Kidney (tissue), 14 donors: ENCODE results near the gene MEGF8. TPM values are rescaled to one million over a fixed set of nuclear protein-coding genes. Genes with fewer than 3 reads are reported as not detected.

Experiments used
- DNase-seq, 5 donors: peaks; one replicate each; pipeline ENCODE4 v3.0.0-alpha.2; 2013 to 2020
- FAIRE-seq: peaks from 2 replicates; lab custom pipeline; 2012; peaks lifted over from hg19 to GRCh38; lab: Jason Lieb, UNC
- H3K27ac ChIP-seq, 2 donors: one replicate each; pipeline ENCODE4 v1.7.0; 2013; ENCODE audit warnings: low read depth in 2 of 2, low read length in 2 of 2, inconsistent platforms in 1 of 2
- H3K27me3 ChIP-seq: one replicate; pipeline ENCODE4 v1.7.1; 2013; ENCODE audit warnings: low read length, inconsistent platforms; ENCODE audit not compliant: control insufficient read depth, insufficient read depth
- H3K36me3 ChIP-seq, 3 donors: one replicate each; pipeline versions ENCODE4 v1.7.0 to v1.7.1; 2013; ENCODE audit warnings: low read length in 3 of 3, control low read depth in 1 of 3, inconsistent platforms in 1 of 3; ENCODE audit not compliant: insufficient read depth in 3 of 3, control insufficient read depth in 2 of 3
- H3K4me1 ChIP-seq, 3 donors: one replicate each; pipeline versions ENCODE4 v1.7.0 to v1.7.1; 2013; ENCODE audit warnings: low read length in 3 of 3, inconsistent platforms in 1 of 3, low read depth in 1 of 3; ENCODE audit not compliant: control insufficient read depth in 2 of 3, insufficient read depth in 2 of 3
- H3K4me3 ChIP-seq, 3 donors: one replicate each; pipeline versions ENCODE4 v1.7.0 to v1.8.1; 2013; ENCODE audit warnings: low read length in 3 of 3, control low read depth in 1 of 3, inconsistent platforms in 1 of 3
- H3K9ac ChIP-seq, 3 donors: one replicate each; pipeline versions ENCODE4 v1.7.0 to v1.7.1; 2013; ENCODE audit warnings: low read length in 3 of 3, control low read depth in 1 of 3, inconsistent platforms in 1 of 3
- H3K9me3 ChIP-seq, 3 donors: one replicate each; pipeline versions ENCODE4 v1.7.0 to v1.7.1; 2013; ENCODE audit warnings: low read length in 3 of 3, control low read depth in 1 of 3, inconsistent platforms in 1 of 3; ENCODE audit not compliant: control insufficient read depth in 2 of 3, insufficient read depth in 1 of 3
- intact Hi-C: fragments of 100-400 bp; cut with DNase I; formaldehyde crosslinking; loops from one replicate; pipeline ENCODE4 v1.11.1; 2022
- polyA plus RNA-seq: library from polyadenylated mRNA; stranded (reverse); fragments of 350-450 nt; fragmentation: Illumina TruSeq; extraction: RNeasy Lipid Tissue Mini Kit (QIAGEN cat#74804); gene quantifications from one replicate; pipeline ENCODE4 v1.2.3, GENCODE V29; 2014; ENCODE audit warnings: low read depth, low replicate concordance; ENCODE audit not compliant: insufficient read depth
- total RNA-seq: library from RNA; stranded (reverse); fragmentation: NEBNext Ultra II Directional; extraction: Animal tissue kit (Norgen Biotek cat#: 25700); gene quantifications from one replicate; pipeline ENCODE4 v1.2.1, GENCODE V29; 2021
- TF ChIP-seq, protein P1 (sequence below): IDR thresholded peaks from 3 replicates; pipeline ENCODE4 v1.5.1; 2012; ENCODE audit warnings: mild to moderate bottlenecking, moderate library complexity, borderline replicate concordance; ENCODE audit not compliant: insufficient read depth; ENCODE audit errors: extremely low read depth
- donor health status: control.
- donor health status: control.
- donor health status: control.
- donor health status: control.
- donor health status: control.
- donor health status: DM: yes; HTN: yes; CAD: no.
- donor health status: Normal renal cell carcinoma (clear cell type).

The MEGF8 gene
- total and polyA plus RNA-seq, 2 donors from 2014 or later = 8.7 to 31.6 TPM

DNA sequence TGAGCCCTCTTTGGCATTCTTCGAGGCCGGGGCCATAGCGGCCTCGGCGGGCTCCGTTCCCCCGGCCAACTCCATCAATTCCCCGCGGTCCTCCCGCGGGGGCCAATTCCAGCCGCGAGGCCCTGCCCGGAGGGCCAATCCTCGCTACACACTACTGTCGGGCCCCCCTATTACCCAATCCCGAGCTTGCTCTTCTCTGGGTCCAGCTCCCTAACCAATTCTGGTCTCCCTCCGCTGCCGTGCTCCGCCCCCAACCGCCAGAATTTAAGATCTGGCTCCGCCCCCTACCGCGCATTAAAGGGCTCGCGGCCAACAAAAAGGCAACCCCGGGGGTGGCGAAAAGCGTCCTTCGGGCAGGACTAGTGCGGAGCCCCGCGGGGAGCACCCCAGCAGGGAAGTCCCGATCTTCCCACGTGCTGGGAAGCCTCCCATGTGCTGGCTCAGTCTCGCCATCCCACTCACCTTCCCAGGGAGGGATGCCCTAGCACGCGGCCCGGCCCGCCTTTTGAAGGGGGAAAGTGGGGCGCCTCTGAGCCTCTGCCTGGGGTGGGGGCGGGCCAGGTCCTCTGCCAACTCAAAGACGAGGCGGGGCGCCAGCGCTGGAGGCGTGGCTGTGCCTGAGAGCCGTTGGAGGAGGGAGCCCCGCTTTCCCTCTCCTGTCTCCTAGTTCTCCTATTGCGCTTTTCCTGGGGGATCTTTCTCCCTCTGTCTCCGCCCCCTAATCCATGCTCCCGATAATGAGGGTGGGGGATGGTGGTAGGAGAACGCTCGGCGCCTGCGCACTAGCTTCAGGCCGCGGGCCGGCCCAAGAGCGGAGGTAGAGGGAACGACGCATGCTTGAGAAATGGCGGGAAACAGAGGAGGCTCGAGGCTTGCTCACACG, 98.3 kb downstream of the MEGF8 start:
- TF ChIP-seq, protein P1, sequence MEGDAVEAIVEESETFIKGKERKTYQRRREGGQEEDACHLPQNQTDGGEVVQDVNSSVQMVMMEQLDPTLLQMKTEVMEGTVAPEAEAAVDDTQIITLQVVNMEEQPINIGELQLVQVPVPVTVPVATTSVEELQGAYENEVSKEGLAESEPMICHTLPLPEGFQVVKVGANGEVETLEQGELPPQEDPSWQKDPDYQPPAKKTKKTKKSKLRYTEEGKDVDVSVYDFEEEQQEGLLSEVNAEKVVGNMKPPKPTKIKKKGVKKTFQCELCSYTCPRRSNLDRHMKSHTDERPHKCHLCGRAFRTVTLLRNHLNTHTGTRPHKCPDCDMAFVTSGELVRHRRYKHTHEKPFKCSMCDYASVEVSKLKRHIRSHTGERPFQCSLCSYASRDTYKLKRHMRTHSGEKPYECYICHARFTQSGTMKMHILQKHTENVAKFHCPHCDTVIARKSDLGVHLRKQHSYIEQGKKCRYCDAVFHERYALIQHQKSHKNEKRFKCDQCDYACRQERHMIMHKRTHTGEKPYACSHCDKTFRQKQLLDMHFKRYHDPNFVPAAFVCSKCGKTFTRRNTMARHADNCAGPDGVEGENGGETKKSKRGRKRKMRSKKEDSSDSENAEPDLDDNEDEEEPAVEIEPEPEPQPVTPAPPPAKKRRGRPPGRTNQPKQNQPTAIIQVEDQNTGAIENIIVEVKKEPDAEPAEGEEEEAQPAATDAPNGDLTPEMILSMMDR = no peak
- H3K27ac ChIP-seq = peak overlapping the region; percentile 67 to 81
- DNase-seq = peak; percentile 94 to 98 (median 96)
- H3K36me3 ChIP-seq = no peaks in the 10 kb centered on the region
- peak overlapping the region in 2 of 3 donors; percentile 49 to 76 for H3K9ac ChIP-seq
- H3K4me1 ChIP-seq = peaks cover 0 to 14% (median 8%) of the 10 kb centered on the region in 3 donors
- H3K4me3 ChIP-seq = peak overlapping the region; percentile 70 to 75 (median 74)
- intact Hi-C loops = no loop called here
- no peaks in the 10 kb centered on the region for H3K27me3 ChIP-seq
- FAIRE-seq = peak; percentile 32
- H3K9me3 ChIP-seq = no peaks in the 10 kb centered on the region

- Histone ChIP-seq H3K4me3 (peak overlapping the region in 1 of 3 donors; percentile 70), H3K27me3 (no peaks in the 10 kb centered on the region), H3K9me3 (no peaks in the 10 kb centered on the region), H3K9ac (no peak overlapping the region), H3K4me1 (peaks cover 0 to 14% (median 8%) of the 10 kb centered on the region in 3 donors), H3K36me3 (no peaks in the 10 kb centered on the region), H3K27ac (peak overlapping the region in 1 of 2 donors; percentile 67)
- no peak for FAIRE-seq
- TF ChIP-seq, protein P1 = no peak
- intact Hi-C loops = no loop called here
- DNase-seq = no peak
Observed at GRCh38 chr19:42424345-42424707, 98.9 kb downstream of the MEGF8 start.

- peak overlapping the region in 1 of 2 donors; percentile 67 for H3K27ac ChIP-seq
Observed at GRCh38 chr19:42424712-42425131, 99.3 kb downstream of the MEGF8 start.

More at GRCh38 chr19:42424712-42425131, 99.3 kb downstream of the MEGF8 start:
- intact Hi-C loops = no loop called here
- no peaks in the 10 kb centered on the region for H3K36me3 ChIP-seq
- H3K27me3 ChIP-seq = no peaks in the 10 kb centered on the region
- H3K9me3 ChIP-seq = no peaks in the 10 kb centered on the region
- FAIRE-seq (no peak), DNase-seq (peak in 1 of 5 donors; percentile 60)
- H3K9ac ChIP-seq = no peak overlapping the region
- peaks cover 0 to 14% (median 8%) of the 10 kb centered on the region in 3 donors for H3K4me1 ChIP-seq
- H3K4me3 ChIP-seq = no peak overlapping the region
- TF ChIP-seq, protein P1 = no peak
